Kidney epithelial cell (primary cell): ENCODE measurements around the gene KIF6. TPM values are rescaled to one million over a fixed set of nuclear protein-coding genes. Genes with fewer than 3 reads are reported as not detected.

Source experiments
- DNase-seq: peaks from one replicate; pipeline ENCODE4 v3.0.0-alpha.2; 2010; ENCODE audit warnings: low read depth
- H3K27me3 ChIP-seq: 2 replicates; pipeline ENCODE4 v1.6.0; 2011; ENCODE audit warnings: low read length; ENCODE audit not compliant: control insufficient read depth, insufficient read depth
- H3K36me3 ChIP-seq: 2 replicates; pipeline ENCODE4 v1.5.1; 2011; ENCODE audit warnings: low read length; ENCODE audit not compliant: control insufficient read depth, insufficient read depth
- H3K4me3 ChIP-seq: 2 replicates; pipeline ENCODE4 v1.5.1; 2011; ENCODE audit warnings: low read depth, mild to moderate bottlenecking, control low read depth, low read length
- CTCF ChIP-seq: IDR thresholded peaks from 2 replicates; pipeline ENCODE4 v1.5.1; 2011; ENCODE audit warnings: mild to moderate bottlenecking, moderate library complexity, low read length, control low read depth, inconsistent platforms; ENCODE audit not compliant: insufficient read depth, poor library complexity, severe bottlenecking
- total RNA-seq: library from RNA; depleted of rRNA; stranded (reverse); fragments of >200 nt; gene quantifications from 2 replicates; pipeline ENCODE4 v1.2.3, GENCODE V29; 2015

The KIF6 gene
- total RNA-seq, 1 donor from 2014 or later = 0.33 TPM

GRCh38 chr6:39688494-39688893 lies 36.7 kb downstream of the KIF6 start:
- DNase-seq = no peak
- no peaks in the 10 kb centered on the region for H3K27me3 ChIP-seq
- H3K4me3 ChIP-seq = no peak overlapping the region
- H3K36me3 ChIP-seq = no peaks in the 10 kb centered on the region
- no peak for TF ChIP-seq CTCF

GRCh38 chr6:39686976-39687375 lies 38.2 kb downstream of the KIF6 start:
- DNase-seq = no peak
- H3K4me3 ChIP-seq = no peak overlapping the region
- TF ChIP-seq CTCF = no peak
- H3K27me3 ChIP-seq = no peaks in the 10 kb centered on the region
- H3K36me3 ChIP-seq = no peaks in the 10 kb centered on the region

- no peak for DNase-seq
These were observed 39.3 kb downstream of the KIF6 start for GRCh38 chr6:39685938-39686337.

GRCh38 chr6:39685489-39685826 lies 39.8 kb downstream of the KIF6 start:
- no peak for DNase-seq
- no peak overlapping the region for H3K4me3 ChIP-seq
- no peak for TF ChIP-seq CTCF
- no peaks in the 10 kb centered on the region for H3K27me3 ChIP-seq
- no peaks in the 10 kb centered on the region for H3K36me3 ChIP-seq

More at GRCh38 chr6:39685938-39686337, 39.3 kb downstream of the KIF6 start:
- no peak overlapping the region for H3K4me3 ChIP-seq
- no peaks in the 10 kb centered on the region for H3K27me3 ChIP-seq
- no peaks in the 10 kb centered on the region for H3K36me3 ChIP-seq
- TF ChIP-seq CTCF = no peak

GRCh38 chr6:39684790-39685488 lies 40.3 kb downstream of the KIF6 start:
- H3K4me3 ChIP-seq = no peak overlapping the region
- no peaks in the 10 kb centered on the region for H3K36me3 ChIP-seq
- TF ChIP-seq CTCF = no peak
- no peaks in the 10 kb centered on the region for H3K27me3 ChIP-seq
- DNase-seq = no peak

GRCh38 chr6:39681674-39682121 lies 43.5 kb downstream of the KIF6 start:
- no peaks in the 10 kb centered on the region for H3K27me3 ChIP-seq
- no peaks in the 10 kb centered on the region for H3K36me3 ChIP-seq
- no peak overlapping the region for H3K4me3 ChIP-seq
- no peak for TF ChIP-seq CTCF
- no peak for DNase-seq
